GM21723 (cell line): ENCODE measurements around the gene CFAP298.

ENCODE experiments used
- ATAC-seq: cut with Tn5 transposase; IDR thresholded peaks from one replicate; pipeline ENCODE4 v1.9.1; 2021; ENCODE audit warnings: mild to moderate bottlenecking, moderate library complexity; ENCODE audit not compliant: unreplicated experiment

CFAP298 gene

GRCh38 chr21:32599526-32599925 lies 12.7 kb downstream of the CFAP298 start:
- no peak for ATAC-seq

GRCh38 chr21:32599091-32599490 lies 13.1 kb downstream of the CFAP298 start:
- ATAC-seq: no peak

GRCh38 chr21:32597205-32597604 lies 15.0 kb downstream of the CFAP298 start:
- no peak for ATAC-seq

GRCh38 chr21:32595431-32595830 lies 16.7 kb downstream of the CFAP298 start:
- no peak for ATAC-seq

GRCh38 chr21:32593690-32594089 lies 18.5 kb downstream of the CFAP298 start:
- no peak for ATAC-seq

GRCh38 chr21:32592929-32593502 lies 19.2 kb downstream of the CFAP298 start:
- ATAC-seq: no peak

GRCh38 chr21:32590130-32590529 lies 22.0 kb downstream of the CFAP298 start:
- ATAC-seq: no peak

- no peak for ATAC-seq
Observed at GRCh38 chr21:32587651-32588050, 24.5 kb downstream of the CFAP298 start.

GRCh38 chr21:32587120-32587519 lies 25.1 kb downstream of the CFAP298 start:
- no peak for ATAC-seq

- no peak for ATAC-seq
Observed at GRCh38 chr21:32585970-32586369, 26.2 kb downstream of the CFAP298 start.

- ATAC-seq: no peak
Observed at GRCh38 chr21:32585042-32585710, 27.0 kb downstream of the CFAP298 start, which contains the start of gene TCP10L. Gene TCP10L (minus strand): TSS chr21:32585523. CDS start chr21:32584304, 1,219 bp downstream.

- no peak for ATAC-seq
Observed at GRCh38 chr21:32584472-32584871, 27.7 kb downstream of the CFAP298 start.

- ATAC-seq: no peak
Observed at GRCh38 chr21:32581732-32582131, 30.4 kb downstream of the CFAP298 start.

- ATAC-seq: no peak
Observed at GRCh38 chr21:32580949-32581348, 31.2 kb downstream of the CFAP298 start.

GRCh38 chr21:32578107-32578691 lies 34.0 kb downstream of the CFAP298 start:
- no peak for ATAC-seq

- ATAC-seq: no peak
Observed at GRCh38 chr21:32576011-32576410, 36.2 kb downstream of the CFAP298 start.

- no peak for ATAC-seq
Observed at GRCh38 chr21:32574946-32575925, 36.9 kb downstream of the CFAP298 start.

- no peak for ATAC-seq
Observed at GRCh38 chr21:32572574-32573420, 39.4 kb downstream of the CFAP298 start.

GRCh38 chr21:32570456-32570855 lies 41.7 kb downstream of the CFAP298 start:
- ATAC-seq: no peak
